SK-N-SH treated with all-trans-retinoic acid at 6 μM for 48 hours (cell line): Measurements from ENCODE around the gene NGLY1.

Experiments
- ATAC-seq: fragments of 200-7000 bp; cut with Tn5 transposase; 3 replicates; pipeline ENCODE4 v1.9.1; 2020; ENCODE audit warnings: mild to moderate bottlenecking, moderate library complexity
- ARNTL ChIP-seq: fragments of 450-650 bp; formaldehyde crosslinking; IDR thresholded peaks from 2 replicates; pipeline ENCODE4 v1.5.0; 2020; ENCODE audit warnings: low read depth, mild to moderate bottlenecking, moderate library complexity, borderline replicate concordance
- BACH2 ChIP-seq: fragments of 250-450 bp; sonication (Bioruptor Pico); IDR thresholded peaks from 2 replicates; pipeline ENCODE4 v1.9.0; 2021; ENCODE audit warnings: mild to moderate bottlenecking, borderline replicate concordance
- CREB5 ChIP-seq: fragments of 250-450 bp; sonication (Bioruptor Pico); IDR thresholded peaks from 2 replicates; pipeline ENCODE4 v1.5.1; 2020; ENCODE audit warnings: low read depth, mild to moderate bottlenecking, moderate library complexity
- CSDC2 ChIP-seq: fragments of 250-450 bp; sonication (Bioruptor Pico); IDR thresholded peaks from 2 replicates; pipeline ENCODE4 v1.5.0; 2020; ENCODE audit warnings: mild to moderate bottlenecking, moderate library complexity
- CSRNP3 ChIP-seq: fragments of 250-450 bp; sonication (Bioruptor Pico); IDR thresholded peaks from 2 replicates; pipeline ENCODE4 v1.5.1; 2021; ENCODE audit warnings: mild to moderate bottlenecking, moderate library complexity
- ESRRG ChIP-seq: fragments of 250-450 bp; sonication (Bioruptor Pico); IDR thresholded peaks from 2 replicates; pipeline ENCODE4 v1.6.1; 2021; ENCODE audit warnings: mild to moderate bottlenecking
- ISL1 ChIP-seq: fragments of 250-450 bp; sonication (Bioruptor Pico); IDR thresholded peaks from 2 replicates; pipeline ENCODE4 v2.1.2; 2022; ENCODE audit warnings: mild to moderate bottlenecking, moderate library complexity
- OSR1 ChIP-seq: fragments of 250-450 bp; sonication (Bioruptor Pico); IDR thresholded peaks from 2 replicates; pipeline ENCODE4 v1.8.0; 2022; ENCODE audit warnings: moderate library complexity, mild to moderate bottlenecking, inconsistent platforms
- PATZ1 ChIP-seq: fragments of 250-450 bp; sonication (Bioruptor Pico); IDR thresholded peaks from 2 replicates; pipeline ENCODE4 v1.8.0; 2020; ENCODE audit warnings: mild to moderate bottlenecking, moderate library complexity, borderline replicate concordance
- POU6F1 ChIP-seq: fragments of 250-450 bp; sonication (Bioruptor Pico); IDR thresholded peaks from 2 replicates; pipeline ENCODE4 v1.8.0; 2021; ENCODE audit warnings: low read depth, mild to moderate bottlenecking, moderate library complexity, borderline replicate concordance
- PPARA ChIP-seq: fragments of 250-450 bp; sonication (Bioruptor Pico); IDR thresholded peaks from 2 replicates; pipeline ENCODE4 v1.5.0; 2020; ENCODE audit warnings: mild to moderate bottlenecking, borderline replicate concordance
- RARB ChIP-seq: fragments of 250-450 bp; sonication (Bioruptor Pico); IDR thresholded peaks from 2 replicates; pipeline ENCODE4 v1.8.0; 2021; ENCODE audit warnings: mild to moderate bottlenecking, moderate library complexity
- SNAI2 ChIP-seq: fragments of 250-450 bp; sonication (Bioruptor Pico); IDR thresholded peaks from 2 replicates; pipeline ENCODE4 v1.5.0; 2020; ENCODE audit warnings: mild to moderate bottlenecking, moderate library complexity
- TCF4 ChIP-seq: fragments of 250-450 bp; sonication (Bioruptor Pico); IDR thresholded peaks from 2 replicates; pipeline ENCODE4 v1.8.0; 2021; ENCODE audit warnings: mild to moderate bottlenecking, moderate library complexity, borderline replicate concordance
- TOX ChIP-seq: fragments of 250-450 bp; sonication (Bioruptor Pico); IDR thresholded peaks from 2 replicates; pipeline ENCODE4 v1.8.0; 2021; ENCODE audit warnings: mild to moderate bottlenecking, moderate library complexity, borderline replicate concordance
- TSHZ2 ChIP-seq: fragments of 250-450 bp; sonication (Bioruptor Pico); IDR thresholded peaks from 2 replicates; pipeline ENCODE4 v1.5.0; 2020; ENCODE audit warnings: mild to moderate bottlenecking, moderate library complexity
- ZC3H10 ChIP-seq: fragments of 250-450 bp; sonication (Bioruptor Pico); IDR thresholded peaks from 2 replicates; pipeline ENCODE4 v1.5.1; 2021; ENCODE audit warnings: mild to moderate bottlenecking, moderate library complexity
- ZFP3 ChIP-seq: fragments of 250-450 bp; sonication (Bioruptor Pico); IDR thresholded peaks from 2 replicates; pipeline ENCODE4 v1.5.0; 2020; ENCODE audit warnings: mild to moderate bottlenecking, moderate library complexity
- ZFP30 ChIP-seq: fragments of 450-650 bp; formaldehyde crosslinking; IDR thresholded peaks from 2 replicates; pipeline ENCODE4 v1.5.0; 2022; ENCODE audit warnings: mild to moderate bottlenecking, moderate library complexity
- ZNF70 ChIP-seq: fragments of 450-650 bp; formaldehyde crosslinking; IDR thresholded peaks from 2 replicates; pipeline ENCODE4 v1.5.0; 2020; ENCODE audit warnings: mild to moderate bottlenecking, moderate library complexity
- ZNF8 ChIP-seq: fragments of 450-650 bp; formaldehyde crosslinking; IDR thresholded peaks from 2 replicates; pipeline ENCODE4 v1.5.0; 2020; ENCODE audit warnings: mild to moderate bottlenecking, moderate library complexity

NGLY1 gene

GRCh38 chr3:25789209-25789595, 6.0 kb upstream of the NGLY1 start:
- no peak for ATAC-seq
- no peak for TF ChIP-seq PATZ1 (CRISPR knock-in tag)
- no peak for TF ChIP-seq SNAI2 (CRISPR knock-in tag)
- TF ChIP-seq TCF4 (CRISPR knock-in tag): no peak
- TF ChIP-seq CSRNP3: no peak
- TF ChIP-seq ZNF8: no peak
- no peak for TF ChIP-seq CREB5
- no peak for TF ChIP-seq OSR1 (CRISPR knock-in tag)
- TF ChIP-seq TSHZ2 (CRISPR knock-in tag): no peak

GRCh38 chr3:25787689-25788088, 4.4 kb upstream of the NGLY1 start:
- TF ChIP-seq ESRRG: no peak
- TF ChIP-seq PPARA: no peak
- TF ChIP-seq BACH2: no peak
- no peak for TF ChIP-seq ZC3H10 (CRISPR knock-in tag)
- no peak for TF ChIP-seq ARNTL (CRISPR knock-in tag)
- no peak for TF ChIP-seq OSR1 (CRISPR knock-in tag)
- no peak for TF ChIP-seq ZFP30
- no peak for TF ChIP-seq ZNF70 (CRISPR knock-in tag)
- TF ChIP-seq RARB (CRISPR knock-in tag): no peak
- no peak for TF ChIP-seq SNAI2 (CRISPR knock-in tag)
- no peak for TF ChIP-seq ISL1 (CRISPR knock-in tag)
- TF ChIP-seq CSRNP3: no peak
- TF ChIP-seq ZNF8: no peak
- no peak for TF ChIP-seq CSDC2 (CRISPR knock-in tag)
- no peak for TF ChIP-seq POU6F1 (CRISPR knock-in tag)
- TF ChIP-seq TCF4 (CRISPR knock-in tag): no peak
- TF ChIP-seq CREB5: no peak
- TF ChIP-seq TOX (CRISPR knock-in tag): no peak
- TF ChIP-seq ZFP3 (CRISPR knock-in tag): no peak
- ATAC-seq: no peak
